Measurements from ENCODE around the gene HELB.

DNA sequence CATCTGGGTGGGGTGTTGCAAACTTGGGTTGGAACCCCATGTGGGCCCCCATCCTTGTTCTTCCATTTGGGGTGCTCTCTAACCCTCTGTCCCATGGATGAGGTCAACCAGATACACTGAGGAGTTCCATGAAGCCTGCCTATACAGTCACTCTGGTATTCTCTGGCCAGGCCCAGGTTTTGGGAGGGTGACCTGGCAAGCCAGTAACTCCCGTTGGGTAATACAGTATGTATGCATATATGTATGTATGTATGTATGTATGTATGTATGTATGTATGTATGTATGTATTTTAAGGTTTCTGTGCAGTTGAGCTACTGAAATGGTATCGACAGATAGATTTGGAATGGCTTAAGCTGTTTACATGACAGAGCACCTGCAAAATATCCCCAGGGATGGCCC lies 12.8 kb upstream of the HELB start:
- TF ChIP-seq POLR2A (IDR thresholded peaks at IDR 0.05; ENCODE audit: low read depth, low read length) (no peak), RAD21 (IDR thresholded peaks at IDR 0.05; ENCODE audit: low read length) (no peak), MXI1 (IDR thresholded peaks at IDR 0.05; ENCODE audit: borderline replicate concordance, low read depth, low read length) (no peak), RFX5 (IDR thresholded peaks at IDR 0.05; ENCODE audit: low read depth, low read length) (no peak)
- TF ChIP-seq, protein P1, sequence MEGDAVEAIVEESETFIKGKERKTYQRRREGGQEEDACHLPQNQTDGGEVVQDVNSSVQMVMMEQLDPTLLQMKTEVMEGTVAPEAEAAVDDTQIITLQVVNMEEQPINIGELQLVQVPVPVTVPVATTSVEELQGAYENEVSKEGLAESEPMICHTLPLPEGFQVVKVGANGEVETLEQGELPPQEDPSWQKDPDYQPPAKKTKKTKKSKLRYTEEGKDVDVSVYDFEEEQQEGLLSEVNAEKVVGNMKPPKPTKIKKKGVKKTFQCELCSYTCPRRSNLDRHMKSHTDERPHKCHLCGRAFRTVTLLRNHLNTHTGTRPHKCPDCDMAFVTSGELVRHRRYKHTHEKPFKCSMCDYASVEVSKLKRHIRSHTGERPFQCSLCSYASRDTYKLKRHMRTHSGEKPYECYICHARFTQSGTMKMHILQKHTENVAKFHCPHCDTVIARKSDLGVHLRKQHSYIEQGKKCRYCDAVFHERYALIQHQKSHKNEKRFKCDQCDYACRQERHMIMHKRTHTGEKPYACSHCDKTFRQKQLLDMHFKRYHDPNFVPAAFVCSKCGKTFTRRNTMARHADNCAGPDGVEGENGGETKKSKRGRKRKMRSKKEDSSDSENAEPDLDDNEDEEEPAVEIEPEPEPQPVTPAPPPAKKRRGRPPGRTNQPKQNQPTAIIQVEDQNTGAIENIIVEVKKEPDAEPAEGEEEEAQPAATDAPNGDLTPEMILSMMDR (conservative IDR thresholded peaks at IDR 0.05; ENCODE audit: low read depth, low read length): no peak
